Neural crest cell (in vitro differentiated cells): ENCODE measurements around the gene IMPA2. TPM values are rescaled to one million over a fixed set of nuclear protein-coding genes. Genes with fewer than 3 reads are reported as not detected.
"Not testable (repeated sequence)": the region's sequence is repeated elsewhere in the genome, so short reads cannot be mapped to it uniquely, and the experiment has no call there.

ENCODE experiments used
- DNase-seq: peaks from one replicate; pipeline ENCODE4 v3.0.0; 2021; ENCODE audit warnings: low read depth, mixed read lengths, low spot score
- H3K27ac Mint-ChIP-seq: one replicate; pipeline ENCODE4 v1.8.0; 2021; ENCODE audit warnings: mild to moderate bottlenecking, mixed read lengths; ENCODE audit not compliant: unreplicated experiment
- H3K27me3 Mint-ChIP-seq: 2 replicates; pipeline ENCODE4 v1.8.0; 2021; ENCODE audit warnings: low read depth, mild to moderate bottlenecking, mixed read lengths
- H3K36me3 Mint-ChIP-seq: 2 replicates; pipeline ENCODE4 v1.8.0; 2021; ENCODE audit warnings: low read depth, mild to moderate bottlenecking, mixed read lengths
- H3K4me1 Mint-ChIP-seq: 2 replicates; pipeline ENCODE4 v1.8.0; 2021; ENCODE audit warnings: mixed read lengths
- H3K4me3 Mint-ChIP-seq: one replicate; pipeline ENCODE4 v1.8.0; 2021; ENCODE audit warnings: mild to moderate bottlenecking, mixed read lengths
- H3K9me3 Mint-ChIP-seq: 2 replicates; pipeline ENCODE4 v1.8.0; 2021; ENCODE audit warnings: mixed read lengths
- total RNA-seq: library from RNA; stranded (reverse); gene quantifications from 2 replicates; pipeline ENCODE4 v1.2.1, GENCODE V29; 2021
- TF ChIP-seq, protein P1 (sequence below): fragments of 200-600 bp; sonication (generic); conservative IDR thresholded peaks from 2 replicates; pipeline ENCODE4 v1.5.0; 2021; ENCODE audit warnings: antibody characterized with exemption, mild to moderate bottlenecking

Gene IMPA2
- total RNA-seq, 1 donor from 2014 or later, result 51.3 TPM

GRCh38 chr18:12036201-12036751, 55.0 kb downstream of the IMPA2 start:
- Mint-ChIP-seq H3K27me3 (peaks cover 35% of the 10 kb centered on the region), H3K36me3 (no peaks in the 10 kb centered on the region), H3K4me1 (no peaks in the 10 kb centered on the region), H3K27ac (no peak overlapping the region), H3K4me3 (no peak overlapping the region), H3K9me3 (no peaks in the 10 kb centered on the region)
- no peak for DNase-seq
- TF ChIP-seq, protein P1, sequence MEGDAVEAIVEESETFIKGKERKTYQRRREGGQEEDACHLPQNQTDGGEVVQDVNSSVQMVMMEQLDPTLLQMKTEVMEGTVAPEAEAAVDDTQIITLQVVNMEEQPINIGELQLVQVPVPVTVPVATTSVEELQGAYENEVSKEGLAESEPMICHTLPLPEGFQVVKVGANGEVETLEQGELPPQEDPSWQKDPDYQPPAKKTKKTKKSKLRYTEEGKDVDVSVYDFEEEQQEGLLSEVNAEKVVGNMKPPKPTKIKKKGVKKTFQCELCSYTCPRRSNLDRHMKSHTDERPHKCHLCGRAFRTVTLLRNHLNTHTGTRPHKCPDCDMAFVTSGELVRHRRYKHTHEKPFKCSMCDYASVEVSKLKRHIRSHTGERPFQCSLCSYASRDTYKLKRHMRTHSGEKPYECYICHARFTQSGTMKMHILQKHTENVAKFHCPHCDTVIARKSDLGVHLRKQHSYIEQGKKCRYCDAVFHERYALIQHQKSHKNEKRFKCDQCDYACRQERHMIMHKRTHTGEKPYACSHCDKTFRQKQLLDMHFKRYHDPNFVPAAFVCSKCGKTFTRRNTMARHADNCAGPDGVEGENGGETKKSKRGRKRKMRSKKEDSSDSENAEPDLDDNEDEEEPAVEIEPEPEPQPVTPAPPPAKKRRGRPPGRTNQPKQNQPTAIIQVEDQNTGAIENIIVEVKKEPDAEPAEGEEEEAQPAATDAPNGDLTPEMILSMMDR, result no peak

DNA sequence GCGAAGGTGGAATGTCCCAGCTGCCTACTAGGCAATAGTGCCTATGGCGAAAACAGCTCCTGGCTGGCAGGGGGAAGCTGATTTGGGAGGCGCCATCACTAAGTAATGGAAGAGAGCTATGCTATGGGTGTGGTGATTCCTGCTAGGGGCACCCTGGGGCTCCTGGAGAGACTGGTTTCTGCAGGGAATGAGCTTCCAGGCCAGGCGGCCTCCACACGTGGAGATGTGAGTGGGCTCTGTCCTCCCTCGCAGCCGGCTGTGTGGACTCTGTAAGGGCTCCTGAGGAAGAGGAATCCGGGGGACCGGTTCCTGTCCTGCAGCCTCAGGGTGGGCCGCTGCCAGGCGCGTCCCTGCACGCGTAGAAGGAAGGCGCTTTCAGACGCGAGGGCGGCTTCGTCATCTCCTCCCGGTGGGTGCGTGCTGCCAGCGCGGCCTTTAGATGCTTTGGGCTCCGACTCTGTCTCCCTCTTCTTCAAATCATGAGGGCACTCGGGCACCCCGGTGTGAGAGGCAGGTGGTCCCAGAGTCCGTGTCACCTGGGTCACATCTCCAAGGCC, 56.9 kb downstream of the IMPA2 start:
- Mint-ChIP-seq H3K4me1 (no peaks in the 10 kb centered on the region), H3K27me3 (peaks cover 36% of the 10 kb centered on the region), H3K36me3 (no peaks in the 10 kb centered on the region), H3K9me3 (no peaks in the 10 kb centered on the region), H3K27ac (no peak overlapping the region), H3K4me3 (peak overlapping the region; percentile 77)
- TF ChIP-seq, protein P1, result no peak
- no peak for DNase-seq

GRCh38 chr18:12038639-12039539, 57.6 kb downstream of the IMPA2 start:
- peak; percentile 87 for DNase-seq
- Mint-ChIP-seq H3K27me3 (peaks cover 36% of the 10 kb centered on the region), H3K4me3 (peak overlapping the region; percentile 72), H3K27ac (no peak overlapping the region), H3K4me1 (no peaks in the 10 kb centered on the region), H3K9me3 (no peaks in the 10 kb centered on the region), H3K36me3 (no peaks in the 10 kb centered on the region)
- TF ChIP-seq, protein P1, result peak; percentile 100

- H3K4me1 Mint-ChIP-seq, H3K9me3 Mint-ChIP-seq, H3K36me3 Mint-ChIP-seq, DNase-seq, H3K27ac Mint-ChIP-seq: not testable (repeated sequence)
- Mint-ChIP-seq H3K4me3 (peak overlapping the region; percentile 13), H3K27me3 (peaks cover 36% of the 10 kb centered on the region)
These were observed 58.2 kb downstream of the IMPA2 start for GRCh38 chr18:12039540-12039930.

DNA sequence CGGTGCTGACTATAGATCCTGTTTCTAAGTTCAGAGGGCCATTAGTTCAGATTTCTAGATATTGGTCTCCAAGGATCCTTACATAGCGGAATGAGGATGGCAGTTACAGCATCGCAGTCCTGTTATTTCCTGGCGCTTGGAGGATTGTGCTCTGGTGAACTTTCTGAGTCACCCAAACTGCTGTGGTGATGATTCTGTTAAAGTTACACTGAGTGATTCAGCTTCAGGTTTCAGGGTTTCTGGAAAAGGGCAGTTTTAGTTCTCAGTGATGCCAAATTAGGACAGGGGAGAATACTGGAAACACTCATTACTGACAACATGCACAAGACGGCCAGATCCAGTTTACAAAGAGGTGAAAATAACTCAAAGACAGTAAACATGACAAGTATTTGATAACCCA, 60.3 kb downstream of the IMPA2 start:
- DNase-seq, result no peak
- Mint-ChIP-seq H3K9me3 (no peaks in the 10 kb centered on the region), H3K4me1 (no peaks in the 10 kb centered on the region), H3K36me3 (no peaks in the 10 kb centered on the region), H3K27me3 (peaks cover 35% of the 10 kb centered on the region), H3K27ac (no peak overlapping the region), H3K4me3 (no peak overlapping the region)
- TF ChIP-seq, protein P1, result no peak

GRCh38 chr18:12043811-12044210, 62.5 kb downstream of the IMPA2 start:
- Mint-ChIP-seq H3K36me3 (no peaks in the 10 kb centered on the region), H3K4me3 (no peak overlapping the region), H3K4me1 (no peaks in the 10 kb centered on the region), H3K27ac (peak overlapping the region; percentile 57), H3K27me3 (peaks cover 21% of the 10 kb centered on the region), H3K9me3 (no peaks in the 10 kb centered on the region)
- no peak for DNase-seq
- TF ChIP-seq, protein P1, result no peak
